HCEC 1CT (cell line): Measurements from ENCODE around the gene MRPL40.
"Not testable (repeated sequence)": the region's sequence is repeated elsewhere in the genome, so short reads cannot be mapped to it uniquely, and the experiment has no call there.

Source experiments
- DNase-seq: peaks from one replicate; pipeline ENCODE4 v3.0.0-alpha.2; 2017

Gene MRPL40

GRCh38 chr22:19407649-19408606 is 24.4 kb upstream of the MRPL40 start:
- no peak for DNase-seq

DNA sequence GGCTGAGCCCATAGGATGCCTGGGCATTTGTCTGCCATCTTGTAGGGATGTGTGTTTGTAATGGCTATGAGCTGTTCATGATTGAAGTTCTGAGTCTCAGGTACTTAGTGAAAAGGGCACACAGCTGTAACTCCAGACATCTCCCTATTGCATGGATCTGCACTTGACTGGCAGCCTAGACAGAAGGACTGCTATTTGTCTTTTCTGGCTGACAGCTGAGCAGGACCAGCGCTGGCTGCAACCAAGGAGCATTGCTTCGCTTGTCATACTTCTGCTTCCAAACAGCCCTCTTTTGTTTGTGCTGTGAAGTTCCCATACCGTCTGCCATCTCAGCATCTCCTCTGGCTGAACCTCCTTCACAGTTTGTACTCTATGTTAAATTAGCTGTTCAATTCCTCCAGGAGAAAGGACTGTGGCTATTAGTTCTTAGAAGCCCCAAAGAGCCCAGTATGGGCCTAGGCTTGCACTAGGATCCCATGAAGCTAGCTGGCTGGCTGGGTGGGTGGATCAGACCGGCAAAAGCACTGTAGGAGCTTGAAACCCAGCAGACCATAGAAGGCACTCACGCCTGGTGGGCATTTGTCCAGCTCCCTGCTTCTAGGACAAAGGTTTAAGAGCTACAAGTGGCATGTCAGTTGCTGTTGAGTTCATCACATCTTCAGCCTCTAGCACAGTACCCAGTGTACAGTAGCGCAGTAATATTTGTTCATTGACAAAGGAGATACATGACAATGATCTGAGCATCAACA is 21.2 kb upstream of the MRPL40 start:
- no peak for DNase-seq

- DNase-seq: no peak
These were observed 20.7 kb upstream of the MRPL40 start for GRCh38 chr22:19411690-19412045.

DNA sequence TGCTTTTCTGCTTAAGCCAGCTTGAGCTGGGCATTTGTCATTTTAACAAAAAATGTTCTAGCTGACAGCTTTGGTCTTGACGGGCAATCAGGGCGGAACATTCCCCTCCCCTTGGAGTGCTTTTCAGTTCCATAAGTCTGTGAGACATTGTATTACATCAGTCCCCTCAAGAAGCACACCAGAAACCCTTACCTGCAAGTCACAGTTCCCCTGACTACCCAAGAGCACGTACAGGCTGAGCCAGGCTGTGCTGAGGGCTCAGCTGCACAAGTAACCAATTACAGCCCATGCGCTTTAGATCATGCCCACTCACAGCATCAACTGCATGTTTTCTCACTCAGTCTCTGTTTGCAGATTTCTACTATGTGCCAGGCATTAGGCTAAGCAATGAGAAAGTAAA is 19.9 kb upstream of the MRPL40 start:
- DNase-seq: no peak

GRCh38 chr22:19412923-19413322 is 19.4 kb upstream of the MRPL40 start:
- DNase-seq: no peak

DNA sequence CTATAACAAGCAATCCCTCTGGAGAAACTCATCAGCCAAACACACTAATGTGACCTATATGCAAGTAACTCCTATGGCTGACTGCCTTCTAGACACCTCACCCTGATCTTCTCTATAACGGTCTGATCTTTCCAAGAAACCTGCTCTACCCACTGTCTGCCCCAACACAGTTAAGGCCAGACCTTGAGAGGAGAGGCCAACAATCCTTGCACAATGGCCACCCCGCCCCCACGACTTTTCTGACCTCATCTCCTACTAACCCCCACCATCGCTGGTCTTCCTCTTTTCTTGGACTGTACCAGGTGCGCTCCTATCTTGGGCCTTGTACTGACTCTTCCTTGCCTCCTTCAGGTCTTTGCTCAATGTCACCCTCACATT is 13.3 kb upstream of the MRPL40 start:
- no peak for DNase-seq

DNA sequence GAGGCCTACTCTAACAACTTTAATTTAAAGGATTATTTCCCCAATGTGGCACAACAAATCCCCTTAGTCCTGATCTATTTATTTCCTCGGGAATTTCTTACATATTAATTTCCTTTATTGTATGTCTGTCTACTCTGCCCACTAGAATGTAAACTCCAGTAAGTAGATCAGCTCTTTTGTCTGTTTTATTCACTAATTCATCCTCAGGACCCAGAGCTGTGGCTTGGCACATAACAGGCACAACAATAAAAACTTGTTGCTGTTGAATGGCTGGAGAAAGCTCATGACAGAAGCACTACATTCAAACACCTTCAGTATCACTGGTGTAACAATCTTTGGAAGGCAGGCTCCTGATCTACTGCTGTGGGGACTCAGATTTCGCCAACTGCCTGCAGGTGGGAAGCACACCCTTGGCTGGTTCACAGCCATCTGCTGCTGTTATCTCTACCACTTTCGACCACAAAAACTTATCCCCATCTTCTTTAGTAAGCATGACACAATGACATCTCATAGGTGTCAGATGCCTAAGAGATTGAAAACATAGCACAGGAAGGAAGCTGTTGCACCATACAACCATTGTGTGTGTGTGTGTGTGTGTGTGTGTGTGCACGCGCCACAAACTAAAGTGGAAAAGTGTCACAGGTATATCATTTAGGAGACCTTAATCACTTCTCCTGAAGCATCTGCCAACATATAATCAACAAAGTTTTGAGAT is 12.7 kb upstream of the MRPL40 start:
- no peak for DNase-seq

DNA sequence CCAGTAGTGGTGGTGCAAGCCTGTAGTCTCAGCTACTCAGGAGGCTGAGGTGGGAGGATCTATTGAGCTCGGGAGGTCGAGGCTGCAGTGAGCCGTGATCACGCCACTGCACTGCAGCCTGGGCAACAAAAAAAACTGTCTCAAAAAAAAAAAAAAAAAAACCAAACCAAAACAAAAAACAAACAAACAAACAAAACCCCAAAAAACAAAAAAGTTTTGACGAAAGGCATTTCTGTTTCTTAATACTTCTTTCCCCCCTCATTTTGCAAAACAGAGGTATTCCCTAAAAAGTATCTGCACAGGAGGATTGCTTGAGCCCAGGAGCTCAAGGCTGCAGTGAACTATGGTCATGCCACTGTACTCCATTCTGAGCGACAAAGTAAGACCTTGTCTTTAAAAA is 12.0 kb upstream of the MRPL40 start:
- no peak for DNase-seq

- no peak for DNase-seq
These were observed 9.7 kb upstream of the MRPL40 start for GRCh38 chr22:19422440-19423301.

- DNase-seq: no peak
These were observed 8.2 kb upstream of the MRPL40 start for GRCh38 chr22:19424186-19424500.

GRCh38 chr22:19429950-19430889 is 2.1 kb upstream of the MRPL40 start:
- DNase-seq: peak; percentile 55

- DNase-seq: no peak
These were observed 1.3 kb upstream of the MRPL40 start for GRCh38 chr22:19430890-19431541.

- peak; percentile 74 for DNase-seq
These were observed 654 bp upstream of the MRPL40 start, which contains the start of gene HIRA for GRCh38 chr22:19431649-19432132. TSS of gene HIRA (minus strand) at chr22:19431733. CDS start at chr22:19431476, 257 bp downstream.

- DNase-seq: no peak
These were observed 2.1 kb downstream of the MRPL40 start for GRCh38 chr22:19434401-19434800.

GRCh38 chr22:19434829-19435580 is 2.7 kb downstream of the MRPL40 start:
- DNase-seq: no peak

DNA sequence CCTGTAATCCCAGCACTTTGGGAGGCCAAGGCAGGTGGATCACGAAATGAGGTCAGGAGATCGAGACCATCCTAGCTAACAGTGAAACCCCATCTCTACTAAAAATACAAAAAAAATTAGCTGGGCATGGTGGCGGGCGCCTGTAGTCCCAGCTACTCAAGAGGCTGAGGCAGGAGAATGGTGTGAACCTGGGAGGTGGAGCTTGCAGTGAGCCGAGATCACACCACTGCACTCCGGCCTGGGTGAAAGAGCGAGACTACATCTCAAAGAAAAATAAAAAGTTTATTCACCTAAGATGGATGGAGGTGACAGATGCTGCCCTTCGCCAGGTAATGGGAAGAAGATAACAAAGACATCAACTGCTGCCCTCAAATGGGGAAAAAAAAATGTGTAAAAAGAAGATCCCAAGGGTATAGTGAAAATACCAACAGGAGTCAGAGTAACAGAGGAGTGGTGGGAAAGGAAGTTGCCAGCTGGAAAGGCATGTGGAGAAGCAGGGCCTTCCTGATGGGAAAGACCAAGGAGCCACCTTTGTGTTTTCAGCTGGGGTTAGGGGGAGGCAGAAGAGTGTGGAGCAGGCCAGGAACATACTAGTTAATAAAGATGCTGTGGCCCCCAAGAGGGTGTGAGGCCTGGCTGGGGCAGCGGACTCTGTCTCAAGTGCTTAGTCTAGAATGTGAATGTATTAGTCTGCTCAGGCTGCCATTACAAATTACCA is 4.3 kb downstream of the MRPL40 start:
- DNase-seq: not testable (repeated sequence)

- DNase-seq: no peak
These were observed 6.0 kb downstream of the MRPL40 start for GRCh38 chr22:19438298-19438697.

GRCh38 chr22:19440411-19441195 is 8.3 kb downstream of the MRPL40 start:
- no peak for DNase-seq
